ENCODE data around the gene TSNAXIP1.

Gene TSNAXIP1

DNA sequence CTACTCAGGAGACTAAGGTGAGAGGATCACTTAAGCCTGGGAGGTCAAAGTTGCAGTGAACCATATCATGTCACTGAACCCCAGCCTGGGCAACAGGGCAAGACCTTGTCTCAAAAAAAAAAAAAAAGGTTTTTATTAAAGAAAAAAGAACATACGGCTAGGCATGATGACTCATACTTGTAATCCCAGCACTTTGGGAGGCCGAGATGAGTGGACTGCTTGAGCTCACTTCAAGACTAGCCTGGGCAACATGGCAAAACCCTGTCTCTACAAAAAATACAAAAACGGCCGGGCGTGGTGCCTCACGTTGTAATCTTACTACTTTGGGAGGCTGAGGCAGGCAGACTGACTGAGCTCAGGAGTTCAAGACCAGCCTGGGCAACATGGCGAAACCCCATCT, 38.7 kb upstream of the TSNAXIP1 start:
- Histone ChIP-seq H3K4me3 (ENCODE audit: low read depth, low read length) (no peak overlapping the region), H3K9ac (ENCODE audit: low read length) (no peak overlapping the region), H3K36me3 (ENCODE audit: control insufficient read depth, insufficient read depth, low read length) (peaks cover 9% of the 10 kb centered on the region), H3K27ac (ENCODE audit: low read depth, low read length) (no peak overlapping the region), H3K4me1 (ENCODE audit: control insufficient read depth, insufficient read depth, low read length) (no peaks in the 10 kb centered on the region), H3K9me3 (ENCODE audit: control insufficient read depth, insufficient read depth, low read depth, low read length) (no peaks in the 10 kb centered on the region), H3K27me3 (ENCODE audit: control insufficient read depth, insufficient read depth, low read length) (no peaks in the 10 kb centered on the region)

GRCh38 chr16:67770346-67770991, 36.2 kb upstream of the TSNAXIP1 start:
- Histone ChIP-seq H3K27ac (ENCODE audit: low read depth, low read length) (no peak overlapping the region), H3K9me3 (ENCODE audit: control insufficient read depth, insufficient read depth, low read depth, low read length) (no peaks in the 10 kb centered on the region), H3K27me3 (ENCODE audit: control insufficient read depth, insufficient read depth, low read length) (no peaks in the 10 kb centered on the region), H3K4me3 (ENCODE audit: low read depth, low read length) (no peak overlapping the region), H3K4me1 (ENCODE audit: control insufficient read depth, insufficient read depth, low read length) (0 out of 2 replicates have a peak, but pooled peaks cover 4% of the 10 kb centered on the region), H3K36me3 (ENCODE audit: control insufficient read depth, insufficient read depth, low read length) (peaks cover 9% of the 10 kb centered on the region), H3K9ac (ENCODE audit: low read length) (no peak overlapping the region)

DNA sequence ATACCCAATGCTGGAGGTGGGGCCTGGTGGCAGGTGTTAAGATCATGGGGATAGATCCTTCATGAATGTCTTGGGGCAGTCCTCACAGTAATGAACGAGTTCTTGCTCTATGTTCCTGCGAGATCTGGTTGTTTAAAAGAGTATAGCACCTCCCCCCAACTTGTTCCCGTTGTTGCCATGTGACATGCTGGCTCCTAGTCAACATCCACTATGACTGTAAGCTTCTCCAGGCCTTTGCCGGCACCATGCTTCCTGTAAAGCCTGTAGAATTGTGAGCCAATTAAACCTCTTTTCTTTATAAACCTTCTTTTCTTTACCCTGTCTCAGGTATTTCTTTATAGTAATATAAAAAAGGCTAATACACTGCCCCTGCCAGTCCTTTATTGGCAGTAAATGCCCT, 33.6 kb upstream of the TSNAXIP1 start:
- no peak overlapping the region for H3K27ac ChIP-seq (ENCODE audit: low read depth, low read length)
- H3K36me3 ChIP-seq (ENCODE audit: control insufficient read depth, insufficient read depth, low read length), result peaks cover 4% of the 10 kb centered on the region; the same call in 1 of the 2 replicates
- H3K9me3 ChIP-seq (ENCODE audit: control insufficient read depth, insufficient read depth, low read depth, low read length), result no peaks in the 10 kb centered on the region
- 0 out of 2 replicates have a peak, but pooled peaks cover 4% of the 10 kb centered on the region for H3K4me1 ChIP-seq (ENCODE audit: control insufficient read depth, insufficient read depth, low read length)
- no peak overlapping the region for H3K4me3 ChIP-seq (ENCODE audit: low read depth, low read length)
- no peak overlapping the region for H3K9ac ChIP-seq (ENCODE audit: low read length)
- H3K27me3 ChIP-seq (ENCODE audit: control insufficient read depth, insufficient read depth, low read length), result no peaks in the 10 kb centered on the region

GRCh38 chr16:67773569-67774456, 32.9 kb upstream of the TSNAXIP1 start:
- Histone ChIP-seq H3K36me3 (ENCODE audit: control insufficient read depth, insufficient read depth, low read length) (peaks cover 4% of the 10 kb centered on the region; the same call in 1 of the 2 replicates), H3K9ac (ENCODE audit: low read length) (no peak overlapping the region), H3K27ac (ENCODE audit: low read depth, low read length) (no peak overlapping the region), H3K9me3 (ENCODE audit: control insufficient read depth, insufficient read depth, low read depth, low read length) (no peaks in the 10 kb centered on the region), H3K4me3 (ENCODE audit: low read depth, low read length) (no peak overlapping the region), H3K4me1 (ENCODE audit: control insufficient read depth, insufficient read depth, low read length) (0 out of 2 replicates have a peak, but pooled peaks cover 4% of the 10 kb centered on the region), H3K27me3 (ENCODE audit: control insufficient read depth, insufficient read depth, low read length) (no peaks in the 10 kb centered on the region)

GRCh38 chr16:67774457-67774853, 32.2 kb upstream of the TSNAXIP1 start:
- Histone ChIP-seq H3K27me3 (ENCODE audit: control insufficient read depth, insufficient read depth, low read length) (no peaks in the 10 kb centered on the region), H3K9ac (ENCODE audit: low read length) (no peak overlapping the region), H3K36me3 (ENCODE audit: control insufficient read depth, insufficient read depth, low read length) (peaks cover 4% of the 10 kb centered on the region; the same call in 1 of the 2 replicates), H3K9me3 (ENCODE audit: control insufficient read depth, insufficient read depth, low read depth, low read length) (no peaks in the 10 kb centered on the region), H3K4me1 (ENCODE audit: control insufficient read depth, insufficient read depth, low read length) (0 out of 2 replicates have a peak, but pooled peaks cover 4% of the 10 kb centered on the region), H3K27ac (ENCODE audit: low read depth, low read length) (no peak overlapping the region), H3K4me3 (ENCODE audit: low read depth, low read length) (no peak overlapping the region)

DNA sequence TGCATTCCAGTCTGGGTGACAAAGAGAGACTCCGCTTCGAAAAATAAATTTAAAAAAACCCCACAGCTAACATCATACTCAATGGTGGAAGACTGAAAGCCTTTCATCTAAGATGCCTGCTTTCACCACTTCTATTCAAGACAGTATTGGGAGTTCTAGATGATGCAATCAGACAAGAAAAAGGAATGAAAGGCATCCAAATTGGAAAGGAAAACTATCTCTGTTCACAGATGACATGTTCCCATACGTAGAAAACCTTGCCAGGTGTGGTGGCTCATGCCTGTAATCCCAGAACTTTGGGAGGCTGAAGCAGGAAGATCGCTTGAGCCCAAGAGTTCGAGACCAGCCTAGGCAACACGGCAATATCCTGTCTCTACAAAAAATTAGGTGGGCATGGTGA, 31.4 kb upstream of the TSNAXIP1 start:
- peaks cover 4% of the 10 kb centered on the region; the same call in 1 of the 2 replicates for H3K36me3 ChIP-seq (ENCODE audit: control insufficient read depth, insufficient read depth, low read length)
- no peak overlapping the region for H3K9ac ChIP-seq (ENCODE audit: low read length)
- H3K9me3 ChIP-seq (ENCODE audit: control insufficient read depth, insufficient read depth, low read depth, low read length), result no peaks in the 10 kb centered on the region
- no peak overlapping the region for H3K4me3 ChIP-seq (ENCODE audit: low read depth, low read length)
- H3K27ac ChIP-seq (ENCODE audit: low read depth, low read length), result no peak overlapping the region
- H3K4me1 ChIP-seq (ENCODE audit: control insufficient read depth, insufficient read depth, low read length), result peaks cover 4% of the 10 kb centered on the region; the same call in 1 of the 2 replicates
- no peaks in the 10 kb centered on the region for H3K27me3 ChIP-seq (ENCODE audit: control insufficient read depth, insufficient read depth, low read length)

DNA sequence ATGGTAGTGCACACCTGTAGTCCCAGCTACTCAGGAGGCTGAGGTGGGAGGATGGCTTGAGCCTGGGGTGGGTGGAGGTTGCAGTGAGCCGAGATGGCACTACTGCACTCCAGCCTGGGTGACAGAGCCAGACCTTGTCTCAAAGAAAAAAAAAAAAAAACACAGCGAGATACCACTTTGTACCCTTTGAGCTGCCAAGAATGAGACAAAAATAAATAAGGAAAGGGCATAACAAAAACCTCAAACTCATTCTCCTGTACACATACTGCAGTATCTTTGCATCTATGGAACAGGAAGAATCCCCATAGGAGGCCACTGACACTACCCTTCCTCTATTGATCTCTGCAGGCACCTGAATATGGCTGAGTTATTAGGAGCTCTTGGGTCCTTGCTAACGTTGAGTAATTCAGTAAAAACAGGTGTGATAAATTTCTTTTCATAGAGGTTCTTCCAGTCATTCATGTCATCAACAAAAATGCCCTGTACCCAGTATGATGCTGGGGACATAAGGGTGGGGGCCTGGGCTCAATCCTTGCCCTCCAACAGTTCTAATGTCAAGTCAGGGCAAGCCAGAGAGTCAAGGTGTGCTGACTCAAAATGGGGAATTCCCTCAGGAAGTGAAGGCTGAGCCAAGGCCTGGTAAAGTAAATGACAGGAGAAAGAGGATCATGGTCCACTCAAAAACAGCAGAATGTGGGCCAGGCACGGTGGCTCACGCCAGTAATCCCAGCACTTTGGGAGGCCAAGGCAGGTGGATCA, 27.3 kb upstream of the TSNAXIP1 start:
- H3K9ac ChIP-seq (ENCODE audit: low read length), result no peak overlapping the region
- no peaks in the 10 kb centered on the region; the same call in 1 of the 2 replicates for H3K4me1 ChIP-seq (ENCODE audit: control insufficient read depth, insufficient read depth, low read length)
- H3K36me3 ChIP-seq (ENCODE audit: control insufficient read depth, insufficient read depth, low read length), result no peaks in the 10 kb centered on the region
- H3K9me3 ChIP-seq (ENCODE audit: control insufficient read depth, insufficient read depth, low read depth, low read length), result no peaks in the 10 kb centered on the region
- no peak overlapping the region for H3K27ac ChIP-seq (ENCODE audit: low read depth, low read length)
- no peaks in the 10 kb centered on the region for H3K27me3 ChIP-seq (ENCODE audit: control insufficient read depth, insufficient read depth, low read length)
- H3K4me3 ChIP-seq (ENCODE audit: low read depth, low read length), result no peak overlapping the region

DNA sequence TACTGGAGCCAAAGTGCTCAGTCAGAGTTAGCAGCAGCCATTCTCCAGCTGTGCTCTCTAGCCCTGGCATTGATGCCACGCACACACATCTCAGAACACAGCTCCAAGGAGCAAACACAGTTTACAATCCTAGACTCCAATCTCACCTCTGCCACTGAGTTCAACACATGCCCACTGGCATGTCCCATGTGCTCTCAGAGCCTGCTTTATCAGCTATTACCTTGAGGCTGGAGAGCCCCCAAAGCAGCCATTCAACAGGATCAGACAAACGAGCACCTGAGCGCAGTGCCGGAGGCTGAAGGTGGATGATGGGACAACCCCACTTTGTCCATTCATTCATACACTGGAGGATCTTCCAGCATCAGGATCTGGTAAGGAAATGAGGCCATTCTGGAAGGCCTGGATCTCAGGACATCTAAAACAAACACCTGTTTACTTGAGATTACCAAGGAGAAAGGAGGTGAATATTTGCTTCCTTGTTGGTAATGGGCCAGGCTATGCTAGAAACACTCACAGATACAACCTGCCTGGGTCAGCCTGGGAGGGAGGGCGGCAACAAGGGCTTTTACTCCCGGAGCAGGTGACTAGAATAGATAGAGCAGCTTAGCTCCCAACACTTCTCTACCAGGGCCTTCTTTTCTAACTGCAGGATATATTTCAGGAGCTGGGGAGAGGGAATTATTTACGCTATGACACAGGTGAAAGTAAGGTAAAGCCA, 25.7 kb upstream of the TSNAXIP1 start:
- H3K4me3 ChIP-seq (ENCODE audit: low read depth, low read length), result no peak overlapping the region
- no peaks in the 10 kb centered on the region for H3K36me3 ChIP-seq (ENCODE audit: control insufficient read depth, insufficient read depth, low read length)
- H3K9me3 ChIP-seq (ENCODE audit: control insufficient read depth, insufficient read depth, low read depth, low read length), result no peaks in the 10 kb centered on the region
- no peaks in the 10 kb centered on the region; the same call in 1 of the 2 replicates for H3K4me1 ChIP-seq (ENCODE audit: control insufficient read depth, insufficient read depth, low read length)
- no peak overlapping the region for H3K9ac ChIP-seq (ENCODE audit: low read length)
- no peak overlapping the region for H3K27ac ChIP-seq (ENCODE audit: low read depth, low read length)
- H3K27me3 ChIP-seq (ENCODE audit: control insufficient read depth, insufficient read depth, low read length), result no peaks in the 10 kb centered on the region

- Histone ChIP-seq H3K9ac (ENCODE audit: low read length) (no peak overlapping the region), H3K4me1 (ENCODE audit: control insufficient read depth, insufficient read depth, low read length) (no peaks in the 10 kb centered on the region; the same call in 1 of the 2 replicates), H3K27me3 (ENCODE audit: control insufficient read depth, insufficient read depth, low read length) (no peaks in the 10 kb centered on the region), H3K27ac (ENCODE audit: low read depth, low read length) (no peak overlapping the region), H3K36me3 (ENCODE audit: control insufficient read depth, insufficient read depth, low read length) (no peaks in the 10 kb centered on the region), H3K9me3 (ENCODE audit: control insufficient read depth, insufficient read depth, low read depth, low read length) (no peaks in the 10 kb centered on the region), H3K4me3 (ENCODE audit: low read depth, low read length) (no peak overlapping the region)
These were observed 25.1 kb upstream of the TSNAXIP1 start for GRCh38 chr16:67781565-67781921.

DNA sequence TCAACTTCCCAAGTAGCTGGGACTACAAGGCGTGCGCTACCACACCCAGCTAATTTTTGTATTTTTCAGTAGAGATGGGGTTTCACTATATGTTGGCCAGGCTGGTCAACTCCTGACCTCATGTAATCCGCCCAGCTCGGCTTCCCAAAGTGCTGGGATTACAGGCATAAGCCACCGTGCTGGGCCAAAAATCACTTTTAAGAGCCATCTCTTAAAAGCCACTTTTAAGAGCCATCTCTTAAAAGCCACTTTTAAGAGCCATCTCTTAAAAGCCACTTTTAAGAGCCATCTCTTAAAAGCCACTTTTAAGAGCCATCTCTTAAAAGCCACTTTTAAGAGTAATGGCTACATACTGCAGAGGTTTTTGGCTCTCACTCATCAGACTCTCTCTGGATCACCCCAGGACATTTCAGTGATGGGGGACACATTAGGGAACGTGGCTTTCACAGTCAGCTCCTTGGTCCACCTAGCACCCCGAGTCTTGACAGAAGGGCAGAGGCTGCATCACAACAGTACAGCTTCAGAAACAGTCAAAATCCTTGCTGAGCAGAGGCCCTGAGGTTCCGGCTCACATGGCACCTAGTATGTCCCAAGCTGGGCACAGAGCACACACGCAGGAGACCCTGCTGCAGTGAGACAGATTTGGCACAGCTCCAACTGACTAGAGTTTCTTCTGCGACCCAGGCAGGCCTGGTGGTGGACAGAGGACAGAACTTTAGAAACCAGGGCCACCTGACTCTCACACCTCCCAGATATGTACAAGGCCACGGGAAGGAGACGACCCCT, 23.9 kb upstream of the TSNAXIP1 start:
- no peak overlapping the region for H3K9ac ChIP-seq (ENCODE audit: low read length)
- H3K4me1 ChIP-seq (ENCODE audit: control insufficient read depth, insufficient read depth, low read length), result no peaks in the 10 kb centered on the region; the same call in 1 of the 2 replicates
- H3K36me3 ChIP-seq (ENCODE audit: control insufficient read depth, insufficient read depth, low read length), result no peaks in the 10 kb centered on the region
- H3K27me3 ChIP-seq (ENCODE audit: control insufficient read depth, insufficient read depth, low read length), result no peaks in the 10 kb centered on the region
- no peak overlapping the region for H3K4me3 ChIP-seq (ENCODE audit: low read depth, low read length)
- H3K27ac ChIP-seq (ENCODE audit: low read depth, low read length), result no peak overlapping the region
- H3K9me3 ChIP-seq (ENCODE audit: control insufficient read depth, insufficient read depth, low read depth, low read length), result no peaks in the 10 kb centered on the region

All from HUES6 (cell line).